ENCODE data around the gene MEIS1. TPM values are rescaled to one million over a fixed set of nuclear protein-coding genes. Genes with fewer than 3 reads are reported as not detected.

MEIS1 gene
- total RNA-seq, 1 donor from 2014 or later, result 107 TPM

GRCh38 chr2:66607152-66607551 lies 172.2 kb downstream of the MEIS1 start:
- H3K9me3 Mint-ChIP-seq, result peaks cover 12% of the 10 kb centered on the region
- no peak for TF ChIP-seq CTCF (conservative IDR thresholded peaks at IDR 0.05)

More at GRCh38 chr2:66607152-66607551, 172.2 kb downstream of the MEIS1 start:
- no peak for DNase-seq (ENCODE audit: low read depth, low spot score)
- Mint-ChIP-seq H3K27ac (ENCODE audit: unreplicated experiment) (no peak overlapping the region), H3K4me1 (peaks cover 19% of the 10 kb centered on the region), H3K4me3 (no peak overlapping the region), H3K36me3 (ENCODE audit: low read depth) (peaks cover 7% of the 10 kb centered on the region), H3K27me3 (ENCODE audit: low read depth) (no peaks in the 10 kb centered on the region)

All from neural crest cell (in vitro differentiated cells).